SH-SY5Y (cell line): ENCODE data around the gene HECTD2.

ENCODE experiments used
- GATA2 ChIP-seq: IDR thresholded peaks from 2 replicates; pipeline ENCODE4 v1.6.1; 2011; ENCODE audit warnings: mild to moderate bottlenecking, low read depth, low read length
- GATA3 ChIP-seq: IDR thresholded peaks from 2 replicates; pipeline ENCODE4 v1.6.1; 2011; ENCODE audit warnings: low read depth, mild to moderate bottlenecking, low read length, moderate library complexity

Gene HECTD2

GRCh38 chr10:91410638-91411371 lies 661 bp downstream of the HECTD2 start:
- no peak for TF ChIP-seq GATA3
- TF ChIP-seq GATA2: no peak

- TF ChIP-seq GATA2: no peak
- no peak for TF ChIP-seq GATA3
Measured at GRCh38 chr10:91411621-91412020, 1.5 kb downstream of the HECTD2 start.

DNA sequence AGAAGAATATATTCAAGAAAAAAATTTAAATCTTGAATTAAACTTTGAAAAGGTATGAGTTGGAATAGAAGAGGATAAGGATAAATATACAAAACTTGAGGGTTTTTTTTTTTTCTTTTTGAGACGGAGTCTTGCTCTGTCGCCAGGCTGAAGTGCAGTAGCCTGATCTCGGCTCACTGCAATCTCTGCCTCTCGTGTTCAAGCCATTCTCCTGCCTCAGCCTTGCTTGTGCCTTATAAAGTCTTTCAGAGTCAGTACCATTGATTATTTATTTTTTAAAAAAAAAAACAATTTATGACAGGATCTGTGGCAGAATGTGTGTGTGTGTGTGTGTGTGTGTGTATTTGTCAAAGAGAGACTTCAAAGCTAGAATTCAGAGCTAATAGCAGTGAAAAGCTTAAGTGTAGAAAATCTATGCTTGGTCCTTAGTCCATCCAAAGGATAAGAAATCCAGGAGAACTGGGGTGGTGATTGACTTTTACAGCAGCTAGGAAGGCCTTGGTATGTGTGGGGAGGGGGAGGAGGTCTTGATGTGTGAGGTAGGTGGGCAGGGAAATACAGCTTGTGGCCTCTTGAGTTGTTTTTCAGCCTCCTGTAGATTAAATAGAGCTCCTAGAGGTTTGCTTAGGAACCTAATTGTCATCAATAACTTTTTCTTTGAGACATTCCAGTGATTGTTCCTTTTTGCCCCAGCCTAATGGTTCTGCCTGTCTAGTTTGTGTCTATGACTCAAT lies 2.4 kb downstream of the HECTD2 start:
- TF ChIP-seq GATA2 (no peak), GATA3 (no peak)

DNA sequence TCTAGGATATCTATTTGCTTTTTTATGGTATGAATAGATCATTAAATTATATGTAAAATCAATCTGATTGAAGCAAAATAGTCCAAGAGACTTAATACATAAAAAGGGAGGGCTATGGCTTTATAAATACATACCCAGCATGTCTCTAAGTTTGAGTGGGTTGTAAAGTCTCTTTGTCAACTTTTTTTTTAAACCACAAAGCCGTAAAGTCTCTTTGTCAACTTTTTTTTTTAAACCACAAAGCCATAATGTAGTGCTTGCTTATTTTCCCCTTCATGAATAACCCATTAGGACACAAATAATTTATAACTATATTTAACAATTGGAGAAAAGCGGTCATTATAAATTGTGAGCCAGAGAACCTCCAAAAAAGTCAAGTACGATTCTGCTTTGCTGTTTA lies 5.7 kb downstream of the HECTD2 start:
- no peak for TF ChIP-seq GATA2
- no peak for TF ChIP-seq GATA3

DNA sequence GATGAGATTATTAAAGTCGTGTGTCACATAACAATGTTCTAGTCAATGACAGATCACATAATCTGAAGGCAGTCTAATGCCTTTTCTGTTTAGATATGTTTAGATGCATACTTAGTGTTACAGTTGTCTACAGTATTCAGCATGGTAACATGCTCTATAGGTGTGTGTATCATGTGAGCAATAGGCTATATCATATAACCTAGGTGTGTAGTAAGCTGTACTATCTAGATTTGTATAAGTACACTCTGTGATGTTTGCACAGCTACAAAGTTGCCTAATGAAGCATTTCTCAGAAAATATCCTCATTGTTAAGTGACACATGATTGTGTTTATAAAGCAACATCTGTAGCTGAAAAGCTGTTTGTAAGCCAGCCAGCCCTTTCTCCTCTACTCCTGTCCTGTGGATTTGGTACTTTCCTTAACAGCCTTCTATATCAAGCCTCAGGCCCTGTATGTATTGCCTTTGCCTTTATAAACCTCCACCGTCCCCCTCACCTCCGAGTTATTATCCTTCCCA lies 6.3 kb downstream of the HECTD2 start:
- TF ChIP-seq GATA2 (no peak), GATA3 (no peak)

GRCh38 chr10:91418416-91418815 lies 8.3 kb downstream of the HECTD2 start:
- TF ChIP-seq GATA3 (no peak), GATA2 (no peak)

GRCh38 chr10:91420868-91421267 lies 10.7 kb downstream of the HECTD2 start:
- TF ChIP-seq GATA3 (no peak), GATA2 (no peak)

GRCh38 chr10:91422915-91423314 lies 12.8 kb downstream of the HECTD2 start:
- TF ChIP-seq GATA2 (no peak), GATA3 (no peak)

GRCh38 chr10:91424016-91424415 lies 13.9 kb downstream of the HECTD2 start:
- TF ChIP-seq GATA3 (no peak), GATA2 (no peak)

DNA sequence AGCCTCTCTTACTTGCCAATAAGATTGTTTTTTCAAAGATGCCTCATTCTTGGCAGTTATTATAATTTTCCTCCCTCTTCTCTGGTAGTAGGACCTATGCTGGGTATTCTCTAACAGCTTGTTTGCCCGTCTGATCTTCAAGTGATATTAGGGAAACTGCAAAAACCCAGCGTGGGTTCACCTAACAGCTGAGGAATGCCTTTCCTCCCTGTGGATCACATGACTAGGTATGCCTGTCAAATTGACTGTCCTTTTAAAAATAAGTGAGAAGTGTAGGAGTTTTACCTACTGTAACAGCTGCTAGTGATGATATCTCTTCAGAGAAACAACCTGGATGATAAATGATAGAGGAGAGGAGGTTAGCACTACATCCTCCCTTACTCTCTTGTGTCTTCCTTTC lies 22.0 kb downstream of the HECTD2 start:
- TF ChIP-seq GATA3 (no peak), GATA2 (no peak)

DNA sequence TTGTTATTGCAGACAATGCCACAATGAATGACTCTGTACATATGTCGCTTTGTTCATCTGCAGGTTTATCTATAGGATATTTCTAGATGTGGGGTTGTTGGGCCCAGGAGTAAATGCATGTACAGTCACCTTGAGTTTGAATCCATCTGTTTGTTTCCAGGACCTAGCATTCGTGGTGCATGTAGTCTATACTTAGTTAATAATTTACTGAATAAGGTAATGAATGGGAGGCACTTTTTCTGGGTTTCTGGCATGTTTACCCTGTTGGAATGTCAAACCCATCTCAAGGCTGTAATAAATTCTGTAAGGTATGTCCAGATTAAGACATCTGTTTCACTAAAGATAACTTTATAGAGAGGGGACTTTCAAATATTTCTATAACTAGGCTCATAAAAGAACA lies 23.5 kb downstream of the HECTD2 start:
- no peak for TF ChIP-seq GATA3
- TF ChIP-seq GATA2: no peak

- TF ChIP-seq GATA3: no peak
- no peak for TF ChIP-seq GATA2
Measured at GRCh38 chr10:91434041-91434440, 23.9 kb downstream of the HECTD2 start.

DNA sequence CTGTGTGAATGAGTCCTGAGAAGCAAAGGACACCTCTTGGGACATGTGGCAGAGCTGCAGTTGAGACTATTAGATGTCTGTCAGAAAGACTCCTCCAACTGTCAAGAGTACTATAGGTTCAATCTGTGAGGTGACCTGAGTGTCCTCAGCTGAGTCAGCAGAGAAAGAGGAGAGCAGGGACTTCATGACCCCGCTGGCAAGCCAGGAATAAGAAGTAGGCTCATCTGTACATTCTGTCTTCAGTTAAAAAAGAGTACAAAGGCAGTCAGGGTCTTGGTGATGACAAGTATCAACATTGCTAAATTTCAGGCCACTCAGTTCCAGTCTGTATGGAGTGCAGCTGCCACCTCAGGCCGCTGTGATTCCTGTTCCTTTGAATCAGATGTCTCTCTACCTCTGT lies 25.1 kb downstream of the HECTD2 start:
- TF ChIP-seq GATA3: no peak
- TF ChIP-seq GATA2: no peak

DNA sequence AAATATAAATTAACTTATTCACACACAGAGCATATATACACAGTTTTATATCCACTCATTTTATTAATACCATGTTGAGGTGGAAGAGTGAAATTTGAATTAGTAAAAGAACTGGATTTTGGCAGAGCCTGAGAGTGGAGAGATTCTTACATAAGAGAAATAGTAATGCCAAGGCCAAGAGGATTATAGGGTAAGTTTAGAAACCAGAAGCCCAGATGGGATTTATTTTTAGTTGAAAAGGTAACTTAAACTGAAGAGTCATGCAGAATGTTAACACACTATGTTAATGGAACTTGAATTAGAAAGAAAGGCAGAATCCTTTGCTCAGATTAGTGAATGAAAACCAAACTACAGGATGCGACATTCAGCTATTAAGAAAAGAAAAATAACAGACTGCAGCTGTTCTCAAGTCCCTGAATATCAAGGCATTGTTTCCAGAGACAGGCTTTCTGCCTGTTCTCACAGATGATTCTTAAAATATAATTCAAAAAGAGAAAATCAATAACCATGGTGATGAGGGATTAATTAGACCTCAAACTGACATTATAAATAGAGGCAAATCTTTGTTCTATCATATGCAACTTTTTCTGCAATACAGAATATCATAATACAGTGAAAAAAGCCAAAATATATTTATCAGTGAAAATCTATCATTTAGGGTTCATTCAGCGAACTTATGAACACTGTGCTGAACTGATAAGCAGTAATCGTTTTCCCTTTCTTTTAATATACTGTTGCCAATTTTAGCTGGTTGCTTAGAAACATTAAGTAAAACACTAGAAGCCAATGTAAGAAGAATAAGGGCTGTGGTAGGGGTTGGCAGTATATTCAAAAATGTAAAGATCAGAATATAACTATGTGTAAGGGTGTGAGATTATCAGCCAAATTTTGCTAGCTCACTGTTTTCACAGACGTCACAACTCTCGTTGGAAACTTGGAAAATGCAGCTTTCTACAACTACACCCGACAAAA lies 34.4 kb downstream of the HECTD2 start:
- no peak for TF ChIP-seq GATA2
- TF ChIP-seq GATA3: no peak
